Osteocyte (in vitro differentiated cells): ENCODE data around the gene KRT15. TPM values are rescaled to one million over a fixed set of nuclear protein-coding genes. Genes with fewer than 3 reads are reported as not detected.

Experiments
- DNase-seq: peaks from one replicate; pipeline ENCODE4 v3.0.0; 2021; ENCODE audit warnings: mixed read lengths; ENCODE audit not compliant: unreplicated experiment; ENCODE audit errors: extremely low spot score
- H3K27ac Mint-ChIP-seq: one replicate; pipeline ENCODE4 v1.8.0; 2021; ENCODE audit warnings: mild to moderate bottlenecking, mixed read lengths; ENCODE audit not compliant: unreplicated experiment
- H3K27me3 Mint-ChIP-seq: one replicate; pipeline ENCODE4 v1.8.0; 2021; ENCODE audit warnings: mixed read lengths; ENCODE audit not compliant: unreplicated experiment
- H3K36me3 Mint-ChIP-seq: one replicate; pipeline ENCODE4 v1.8.0; 2021; ENCODE audit warnings: mixed read lengths; ENCODE audit not compliant: unreplicated experiment
- H3K4me1 Mint-ChIP-seq: one replicate; pipeline ENCODE4 v1.8.0; 2021; ENCODE audit warnings: mixed read lengths; ENCODE audit not compliant: unreplicated experiment
- H3K4me3 Mint-ChIP-seq: one replicate; pipeline ENCODE4 v1.8.0; 2021; ENCODE audit warnings: mild to moderate bottlenecking, moderate library complexity, mixed read lengths; ENCODE audit not compliant: unreplicated experiment
- H3K9me3 Mint-ChIP-seq: one replicate; pipeline ENCODE4 v1.8.0; 2021; ENCODE audit warnings: mixed read lengths; ENCODE audit not compliant: unreplicated experiment
- CTCF ChIP-seq: fragments of 200-600 bp; sonication (generic); IDR thresholded peaks from 2 replicates; pipeline ENCODE4 v1.5.0; 2021; ENCODE audit warnings: antibody characterized with exemption, mild to moderate bottlenecking, moderate library complexity
- total RNA-seq: library from RNA; stranded (reverse); gene quantifications from 2 replicates; pipeline ENCODE4 v1.2.1, GENCODE V29; 2021

The KRT15 gene
- total RNA-seq, 1 donor from 2014 or later: not detected

GRCh38 chr17:41504246-41504977 lies 14.3 kb downstream of the KRT15 start:
- TF ChIP-seq CTCF: no peak
- DNase-seq: no peak
- no peaks in the 10 kb centered on the region for H3K9me3 Mint-ChIP-seq
- H3K36me3 Mint-ChIP-seq: no peaks in the 10 kb centered on the region
- H3K4me1 Mint-ChIP-seq: peaks cover 3% of the 10 kb centered on the region
- H3K27ac Mint-ChIP-seq: no peak overlapping the region
- no peaks in the 10 kb centered on the region for H3K27me3 Mint-ChIP-seq
- no peak overlapping the region for H3K4me3 Mint-ChIP-seq

GRCh38 chr17:41503202-41503601 lies 15.5 kb downstream of the KRT15 start:
- Mint-ChIP-seq H3K9me3 (no peaks in the 10 kb centered on the region), H3K36me3 (no peaks in the 10 kb centered on the region), H3K4me1 (peaks cover 3% of the 10 kb centered on the region), H3K27ac (no peak overlapping the region), H3K27me3 (no peaks in the 10 kb centered on the region), H3K4me3 (no peak overlapping the region)
- no peak for TF ChIP-seq CTCF
- DNase-seq: no peak

GRCh38 chr17:41500131-41500911 lies 18.4 kb downstream of the KRT15 start:
- Mint-ChIP-seq H3K27ac (no peak overlapping the region), H3K4me1 (peaks cover 6% of the 10 kb centered on the region), H3K27me3 (no peaks in the 10 kb centered on the region), H3K36me3 (no peaks in the 10 kb centered on the region), H3K9me3 (no peaks in the 10 kb centered on the region), H3K4me3 (no peak overlapping the region)
- TF ChIP-seq CTCF: no peak
- no peak for DNase-seq

GRCh38 chr17:41499714-41500113 lies 19.0 kb downstream of the KRT15 start:
- Mint-ChIP-seq H3K4me1 (peaks cover 6% of the 10 kb centered on the region), H3K36me3 (no peaks in the 10 kb centered on the region), H3K9me3 (no peaks in the 10 kb centered on the region), H3K27ac (no peak overlapping the region), H3K4me3 (no peak overlapping the region), H3K27me3 (no peaks in the 10 kb centered on the region)
- DNase-seq: no peak
- no peak for TF ChIP-seq CTCF

- H3K4me1 Mint-ChIP-seq: peaks cover 12% of the 10 kb centered on the region
- TF ChIP-seq CTCF: no peak
- no peaks in the 10 kb centered on the region for H3K9me3 Mint-ChIP-seq
- DNase-seq: no peak
- H3K36me3 Mint-ChIP-seq: no peaks in the 10 kb centered on the region
- H3K4me3 Mint-ChIP-seq: no peak overlapping the region
- H3K27ac Mint-ChIP-seq: no peak overlapping the region
- H3K27me3 Mint-ChIP-seq: no peaks in the 10 kb centered on the region
Measured at GRCh38 chr17:41498276-41498675, 20.4 kb downstream of the KRT15 start.
